Fibroblast of the aortic adventitia (primary cell): ENCODE measurements around the gene SLC35E1. TPM values are rescaled to one million over a fixed set of nuclear protein-coding genes. Genes with fewer than 3 reads are reported as not detected.

Experiments
- DNase-seq: peaks from one replicate; pipeline ENCODE4 v3.0.0-alpha.2; 2010; ENCODE audit warnings: low read depth
- H3K4me3 ChIP-seq: 2 replicates; pipeline ENCODE4 v1.5.1; 2011; ENCODE audit warnings: low read depth, mild to moderate bottlenecking, control low read depth, low read length, moderate library complexity
- CTCF ChIP-seq: IDR thresholded peaks from 2 replicates; pipeline ENCODE4 v1.5.1; 2011; ENCODE audit warnings: mild to moderate bottlenecking, low read length, control low read depth, inconsistent platforms; ENCODE audit not compliant: insufficient read depth
- total RNA-seq: library from RNA; depleted of rRNA; stranded (reverse); fragments of >200 nt; gene quantifications from 2 replicates; pipeline ENCODE4 v1.2.3, GENCODE V29; 2012; ENCODE audit warnings: low replicate concordance

Gene SLC35E1
- total RNA-seq, 1 donor = 30.4 TPM

- no peak overlapping the region for H3K4me3 ChIP-seq
- no peak for DNase-seq
Observed at GRCh38 chr19:16586991-16587832, 15.0 kb upstream of the SLC35E1 start.

DNA sequence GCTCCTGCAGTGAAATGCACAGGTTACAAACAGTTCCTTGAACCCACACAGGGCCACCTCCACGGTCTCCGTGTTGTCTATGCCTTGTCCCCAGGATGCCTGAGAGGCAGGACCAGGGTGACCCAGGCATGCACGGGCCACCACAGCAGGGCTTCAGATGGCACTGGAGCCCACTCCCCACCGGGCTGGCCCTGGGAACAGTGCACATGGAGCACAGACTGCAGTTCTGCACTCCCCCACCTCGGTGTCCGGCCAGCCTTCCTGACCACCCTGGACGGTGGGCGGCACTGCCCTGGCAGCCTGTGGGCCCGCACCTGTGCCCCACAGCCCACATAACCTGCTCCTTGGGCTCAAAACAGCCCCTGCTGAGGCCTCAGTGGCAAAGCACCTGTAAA is 14.3 kb upstream of the SLC35E1 start:
- no peak for TF ChIP-seq CTCF
- H3K4me3 ChIP-seq = no peak overlapping the region
- DNase-seq = no peak

More at GRCh38 chr19:16586991-16587832, 15.0 kb upstream of the SLC35E1 start:
- no peak for TF ChIP-seq CTCF

DNA sequence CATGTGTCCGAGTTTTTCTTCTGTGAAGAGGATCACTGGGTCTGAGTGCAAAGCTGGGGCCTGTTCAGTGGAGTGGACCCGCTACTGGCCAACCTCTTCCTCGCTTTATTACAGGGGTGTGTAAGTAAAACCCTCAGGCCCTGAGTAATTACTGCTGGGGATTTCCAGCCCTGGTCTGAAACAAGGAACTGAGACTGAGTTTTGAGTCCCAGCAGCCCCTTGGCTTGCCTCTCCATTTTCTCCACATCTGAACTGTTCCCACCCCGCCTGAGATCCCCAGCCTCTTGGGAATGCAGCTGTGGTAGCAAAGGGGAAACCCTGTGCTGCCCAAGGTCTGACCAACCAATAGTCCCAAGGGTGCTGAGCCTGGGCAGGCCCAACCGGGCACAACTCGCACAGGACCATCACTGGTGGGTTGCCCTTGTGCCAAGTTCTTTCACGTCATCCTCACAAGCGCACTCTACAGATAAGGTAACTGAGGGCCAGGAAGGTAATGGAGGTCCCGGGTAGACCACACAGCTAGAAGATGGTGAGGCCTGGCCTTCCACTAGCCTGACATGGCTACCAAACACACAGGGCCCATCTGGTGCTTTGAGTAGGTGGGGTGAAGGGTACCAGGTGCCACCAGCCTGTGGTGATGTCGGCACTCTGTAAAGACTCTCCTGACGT is 13.7 kb upstream of the SLC35E1 start:
- TF ChIP-seq CTCF = no peak
- no peak overlapping the region for H3K4me3 ChIP-seq
- DNase-seq = no peak

GRCh38 chr19:16585094-16585801 is 13.0 kb upstream of the SLC35E1 start:
- no peak for TF ChIP-seq CTCF
- DNase-seq = no peak
- H3K4me3 ChIP-seq = no peak overlapping the region

GRCh38 chr19:16584248-16585093 is 12.3 kb upstream of the SLC35E1 start:
- peak overlapping the region; percentile 18 for H3K4me3 ChIP-seq
- TF ChIP-seq CTCF = no peak
- peak; percentile 55 for DNase-seq
